Activated CD4-positive, alpha-beta memory T cell treated with anti-CD3 and anti-CD28 coated beads, Interleukin-2, amount 10 ng/mL, durations not matched to agents 7 days and 5 days (primary cell): ENCODE data around the gene SRCIN1. TPM values are rescaled to one million over a fixed set of nuclear protein-coding genes. Genes with fewer than 3 reads are reported as not detected.

Experiments
- CTCF ChIA-PET: fragments of 350-600 bp; sonication (Branson Sonifier 250); formaldehyde crosslinking; loops from one replicate; lab custom pipeline; 2021; ENCODE audit warnings: antibody characterized with exemption, inconsistent platforms; lab: Charles Lee
- POLR2A ChIA-PET: fragments of 350-600 bp; sonication (Branson Sonifier 250); formaldehyde crosslinking; loops from one replicate; lab custom pipeline; 2021; ENCODE audit warnings: antibody characterized with exemption; lab: Charles Lee
- DNase-seq: peaks from one replicate; pipeline ENCODE4 v3.0.0-alpha.2; 2020
- H3K27ac Mint-ChIP-seq: one replicate; pipeline ENCODE4 v1.8.0; 2021; ENCODE audit warnings: mild to moderate bottlenecking, mixed read lengths
- H3K27me3 Mint-ChIP-seq: one replicate; pipeline ENCODE4 v1.8.0; 2021; ENCODE audit warnings: mixed read lengths
- H3K36me3 Mint-ChIP-seq: one replicate; pipeline ENCODE4 v1.8.0; 2021; ENCODE audit warnings: low read depth, mixed read lengths
- H3K4me1 Mint-ChIP-seq: one replicate; pipeline ENCODE4 v1.8.0; 2021; ENCODE audit warnings: mixed read lengths
- H3K4me3 Mint-ChIP-seq: one replicate; pipeline ENCODE4 v1.8.0; 2021; ENCODE audit warnings: mild to moderate bottlenecking, mixed read lengths
- H3K9me3 Mint-ChIP-seq: one replicate; pipeline ENCODE4 v1.8.0; 2021; ENCODE audit warnings: mixed read lengths
- total RNA-seq, 2 experiments: library from RNA; stranded (reverse); gene quantifications; one replicate each; pipeline ENCODE4 v1.2.3, GENCODE V29; 2021

The SRCIN1 gene
- total RNA-seq, 2 experiments from 2014 or later = 0.05 to 0.20 TPM

GRCh38 chr17:38583176-38583575 is 22.6 kb downstream of the SRCIN1 start:
- Mint-ChIP-seq H3K27me3 (peaks cover 80% of the 10 kb centered on the region), H3K4me3 (no peak overlapping the region), H3K27ac (no peak overlapping the region), H3K36me3 (no peaks in the 10 kb centered on the region), H3K9me3 (no peaks in the 10 kb centered on the region), H3K4me1 (peaks cover 5% of the 10 kb centered on the region)
- ChIA-PET CTCF (interaction anchor here (1.3 to 4.4 kb wide), 5 partner anchors 14 to 85 kb away, joined by 4 to 46 read pairs (median 8); no protein-coding TSS in a partner anchor), POLR2A (interaction anchor here (0.6 to 1.2 kb wide), 2 partner anchors 46 to 105 kb away, joined by 3 read pairs; no protein-coding TSS in a partner anchor)
- no peak for DNase-seq

GRCh38 chr17:38582069-38582468 is 23.7 kb downstream of the SRCIN1 start:
- no peaks in the 10 kb centered on the region for H3K9me3 Mint-ChIP-seq

GRCh38 chr17:38579934-38580333 is 25.8 kb downstream of the SRCIN1 start:
- no peak overlapping the region for H3K27ac Mint-ChIP-seq
- DNase-seq = no peak
- no peak overlapping the region for H3K4me3 Mint-ChIP-seq
- peaks cover 80% of the 10 kb centered on the region for H3K27me3 Mint-ChIP-seq
- ChIA-PET POLR2A (no interaction called here), CTCF (interaction anchor here (4.4 kb wide), 1 partner anchor 21 kb away, joined by 46 read pairs; no protein-coding TSS in a partner anchor)
- peaks cover 4% of the 10 kb centered on the region for H3K4me1 Mint-ChIP-seq
- no peaks in the 10 kb centered on the region for H3K36me3 Mint-ChIP-seq
- H3K9me3 Mint-ChIP-seq = no peaks in the 10 kb centered on the region

More at GRCh38 chr17:38582069-38582468, 23.7 kb downstream of the SRCIN1 start:
- peaks cover 80% of the 10 kb centered on the region for H3K27me3 Mint-ChIP-seq
- no peak overlapping the region for H3K4me3 Mint-ChIP-seq
- H3K4me1 Mint-ChIP-seq = peaks cover 4% of the 10 kb centered on the region
- no peak overlapping the region for H3K27ac Mint-ChIP-seq
- CTCF ChIA-PET = interaction anchor here (0.7 to 4.4 kb wide), 5 partner anchors 16 to 85 kb away, joined by 3 to 46 read pairs (median 4); no protein-coding TSS in a partner anchor
- H3K36me3 Mint-ChIP-seq = no peaks in the 10 kb centered on the region
- no peak for DNase-seq
- POLR2A ChIA-PET = interaction anchor here (1.2 kb wide), 2 partner anchors 10 to 45 kb away, joined by 3 read pairs; no protein-coding TSS in a partner anchor

- Mint-ChIP-seq H3K36me3 (no peaks in the 10 kb centered on the region), H3K4me1 (no peaks in the 10 kb centered on the region), H3K9me3 (no peaks in the 10 kb centered on the region), H3K27me3 (peaks cover 76% of the 10 kb centered on the region), H3K27ac (no peak overlapping the region), H3K4me3 (no peak overlapping the region)
- CTCF ChIA-PET = interaction anchor here (4.4 kb wide), 1 partner anchor 20 kb away, joined by 46 read pairs; no protein-coding TSS in a partner anchor
- POLR2A ChIA-PET = no interaction called here
- no peak for DNase-seq
Measured at GRCh38 chr17:38579083-38579480, 26.7 kb downstream of the SRCIN1 start.

GRCh38 chr17:38578229-38579082 is 27.3 kb downstream of the SRCIN1 start:
- no peak overlapping the region for H3K27ac Mint-ChIP-seq
- DNase-seq = no peak
- no peak overlapping the region for H3K4me3 Mint-ChIP-seq
- peaks cover 79% of the 10 kb centered on the region for H3K27me3 Mint-ChIP-seq
- ChIA-PET POLR2A (no interaction called here), CTCF (interaction anchor here (1.2 to 4.4 kb wide), 2 partner anchors 19 to 20 kb away, joined by 6 to 46 read pairs; no protein-coding TSS in a partner anchor)
- no peaks in the 10 kb centered on the region for H3K9me3 Mint-ChIP-seq
- no peaks in the 10 kb centered on the region for H3K4me1 Mint-ChIP-seq
- H3K36me3 Mint-ChIP-seq = no peaks in the 10 kb centered on the region

GRCh38 chr17:38577645-38578173 is 28.0 kb downstream of the SRCIN1 start:
- CTCF ChIA-PET = interaction anchor here (1.1 to 1.2 kb wide), 2 partner anchors 19 to 154 kb away, joined by 3 to 6 read pairs; no protein-coding TSS in a partner anchor
- no peak for DNase-seq
- Mint-ChIP-seq H3K27me3 (peaks cover 83% of the 10 kb centered on the region), H3K9me3 (no peaks in the 10 kb centered on the region), H3K4me3 (no peak overlapping the region), H3K27ac (no peak overlapping the region), H3K36me3 (no peaks in the 10 kb centered on the region), H3K4me1 (peaks cover 3% of the 10 kb centered on the region)
- POLR2A ChIA-PET = no interaction called here

- no peaks in the 10 kb centered on the region for H3K9me3 Mint-ChIP-seq
- H3K36me3 Mint-ChIP-seq = no peaks in the 10 kb centered on the region
- H3K27ac Mint-ChIP-seq = no peak overlapping the region
- no peak overlapping the region for H3K4me3 Mint-ChIP-seq
- POLR2A ChIA-PET = no interaction called here
- no peak for DNase-seq
- H3K4me1 Mint-ChIP-seq = peaks cover 3% of the 10 kb centered on the region
- CTCF ChIA-PET = interaction anchor here (1.1 to 1.2 kb wide), 2 partner anchors 19 to 153 kb away, joined by 3 to 6 read pairs; no protein-coding TSS in a partner anchor
- H3K27me3 Mint-ChIP-seq = peaks cover 78% of the 10 kb centered on the region
Measured at GRCh38 chr17:38577244-38577643, 28.5 kb downstream of the SRCIN1 start.

GRCh38 chr17:38575781-38576180 is 30.0 kb downstream of the SRCIN1 start:
- Mint-ChIP-seq H3K36me3 (no peaks in the 10 kb centered on the region), H3K4me1 (peaks cover 3% of the 10 kb centered on the region), H3K4me3 (no peak overlapping the region), H3K27ac (no peak overlapping the region), H3K9me3 (no peaks in the 10 kb centered on the region), H3K27me3 (peaks cover 82% of the 10 kb centered on the region)
- DNase-seq = no peak
- ChIA-PET CTCF (interaction anchor here (1.0 to 1.9 kb wide), 2 partner anchors 15 to 18 kb away, joined by 4 to 7 read pairs; no protein-coding TSS in a partner anchor), POLR2A (interaction anchor here (1.0 kb wide), 1 partner anchor 9 kb away, joined by 3 read pairs; no protein-coding TSS in a partner anchor)

- no peak overlapping the region for H3K27ac Mint-ChIP-seq
Measured at GRCh38 chr17:38574712-38575111, 31.0 kb downstream of the SRCIN1 start.

GRCh38 chr17:38572669-38573365 is 32.9 kb downstream of the SRCIN1 start:
- POLR2A ChIA-PET = no interaction called here
- peaks cover 3% of the 10 kb centered on the region for H3K4me1 Mint-ChIP-seq
- H3K27ac Mint-ChIP-seq = no peak overlapping the region
- DNase-seq = no peak
- CTCF ChIA-PET = no interaction called here
- no peak overlapping the region for H3K4me3 Mint-ChIP-seq
- peaks cover 85% of the 10 kb centered on the region for H3K27me3 Mint-ChIP-seq
- H3K9me3 Mint-ChIP-seq = no peaks in the 10 kb centered on the region
- H3K36me3 Mint-ChIP-seq = no peaks in the 10 kb centered on the region

More at GRCh38 chr17:38574712-38575111, 31.0 kb downstream of the SRCIN1 start:
- H3K9me3 Mint-ChIP-seq = no peaks in the 10 kb centered on the region
- peaks cover 3% of the 10 kb centered on the region for H3K4me1 Mint-ChIP-seq
- no peak overlapping the region for H3K4me3 Mint-ChIP-seq
- no peaks in the 10 kb centered on the region for H3K36me3 Mint-ChIP-seq
- POLR2A ChIA-PET = no interaction called here
- H3K27me3 Mint-ChIP-seq = peaks cover 82% of the 10 kb centered on the region
- DNase-seq = no peak
- CTCF ChIA-PET = interaction anchor here (1.0 to 1.9 kb wide), 3 partner anchors 14 to 17 kb away, joined by 3 to 7 read pairs (median 4); no protein-coding TSS in a partner anchor

- Mint-ChIP-seq H3K4me3 (no peak overlapping the region), H3K36me3 (no peaks in the 10 kb centered on the region), H3K9me3 (no peaks in the 10 kb centered on the region), H3K4me1 (peaks cover 3% of the 10 kb centered on the region), H3K27me3 (peaks cover 85% of the 10 kb centered on the region), H3K27ac (no peak overlapping the region)
- ChIA-PET CTCF (interaction anchor here (1.3 kb wide), 1 partner anchor 14 kb away, joined by 5 read pairs; no protein-coding TSS in a partner anchor), POLR2A (no interaction called here)
- DNase-seq = no peak
Measured at GRCh38 chr17:38571833-38572668, 33.7 kb downstream of the SRCIN1 start.
